ENCODE measurements around the gene CIAO2A.

The CIAO2A gene, protein sequence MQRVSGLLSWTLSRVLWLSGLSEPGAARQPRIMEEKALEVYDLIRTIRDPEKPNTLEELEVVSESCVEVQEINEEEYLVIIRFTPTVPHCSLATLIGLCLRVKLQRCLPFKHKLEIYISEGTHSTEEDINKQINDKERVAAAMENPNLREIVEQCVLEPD

DNA sequence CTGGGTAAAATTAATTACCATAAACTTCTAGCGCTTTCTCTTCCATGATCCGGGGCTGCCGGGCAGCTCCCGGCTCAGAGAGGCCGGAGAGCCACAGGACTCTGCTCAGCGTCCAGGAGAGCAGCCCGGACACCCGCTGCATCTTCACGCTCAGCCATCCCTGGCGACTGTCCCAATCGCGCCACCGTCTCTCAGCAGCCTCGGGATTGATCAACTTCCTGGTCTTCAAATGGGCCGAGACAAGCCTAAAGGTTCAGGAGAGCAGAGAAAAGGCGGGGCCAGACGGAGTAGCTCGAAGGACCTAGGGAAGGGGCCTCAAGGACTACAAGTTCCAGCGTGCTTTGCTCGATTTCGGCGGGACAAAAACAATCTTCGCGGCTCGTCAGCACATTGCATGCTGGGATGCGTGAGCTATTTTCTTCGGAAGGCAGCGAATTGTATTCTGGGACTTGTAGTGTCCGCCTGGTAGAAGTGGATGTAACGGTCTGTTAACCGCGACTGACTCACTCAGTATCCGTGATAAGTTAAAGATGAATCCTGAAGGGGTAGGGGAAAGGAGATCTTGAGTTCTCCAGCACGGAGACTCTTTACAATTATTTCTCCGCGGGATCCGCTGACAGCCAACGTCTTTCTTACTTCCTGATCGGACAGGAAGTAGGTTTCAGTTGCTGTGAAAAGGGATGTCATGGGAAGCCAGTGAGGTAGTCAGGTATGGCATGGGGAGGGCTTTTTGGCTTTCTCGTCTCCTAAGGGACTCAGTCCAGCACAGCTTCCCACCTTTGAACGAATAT is at the start of gene CIAO2A:
TSS of gene CIAO2A (minus strand) at position 212 of the 791 bp plus-strand sequence. CDS start at position 142, 70 bp downstream.
- TF ChIP-seq L3MBTL2 (conservative IDR thresholded peaks at IDR 0.05): peak; percentile 47
- no peak for TF ChIP-seq BHLHE40 (IDR thresholded peaks at IDR 0.05; ENCODE audit: borderline replicate concordance)
- peak; percentile 56; the same call in 1 of the 2 replicates for TF ChIP-seq ELF4 (IDR thresholded peaks at IDR 0.05)
- TF ChIP-seq, protein P1, sequence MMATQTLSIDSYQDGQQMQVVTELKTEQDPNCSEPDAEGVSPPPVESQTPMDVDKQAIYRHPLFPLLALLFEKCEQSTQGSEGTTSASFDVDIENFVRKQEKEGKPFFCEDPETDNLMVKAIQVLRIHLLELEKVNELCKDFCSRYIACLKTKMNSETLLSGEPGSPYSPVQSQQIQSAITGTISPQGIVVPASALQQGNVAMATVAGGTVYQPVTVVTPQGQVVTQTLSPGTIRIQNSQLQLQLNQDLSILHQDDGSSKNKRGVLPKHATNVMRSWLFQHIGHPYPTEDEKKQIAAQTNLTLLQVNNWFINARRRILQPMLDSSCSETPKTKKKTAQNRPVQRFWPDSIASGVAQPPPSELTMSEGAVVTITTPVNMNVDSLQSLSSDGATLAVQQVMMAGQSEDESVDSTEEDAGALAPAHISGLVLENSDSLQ (IDR thresholded peaks at IDR 0.05): peak; percentile 79
- TF ChIP-seq LEF1 (IDR thresholded peaks at IDR 0.05; ENCODE audit: borderline replicate concordance): no peak
- no peak for TF ChIP-seq ZNF384 (IDR thresholded peaks at IDR 0.05)
- TF ChIP-seq FOXA1 (IDR thresholded peaks at IDR 0.05): no peak
- no peak for TF ChIP-seq SP1 (IDR thresholded peaks at IDR 0.05)
- no peak for TF ChIP-seq TARDBP (IDR thresholded peaks at IDR 0.05)
- no peak for TF ChIP-seq NFRKB (IDR thresholded peaks at IDR 0.05)
- no peak for TF ChIP-seq CTBP1 (IDR thresholded peaks at IDR 0.05; ENCODE audit: borderline replicate concordance)
- TF ChIP-seq ARNT (IDR thresholded peaks at IDR 0.05): no peak
- TF ChIP-seq FOXK2 (IDR thresholded peaks at IDR 0.05): no peak
- TF ChIP-seq SUZ12 (IDR thresholded peaks at IDR 0.05): peak; percentile 66; the same call in 1 of the 2 replicates
- no peak for TF ChIP-seq FOXM1 (IDR thresholded peaks at IDR 0.05; ENCODE audit: borderline replicate concordance)
- DNase-seq (ENCODE audit: extremely low spot score): peak; percentile 79
- CTCF ChIA-PET: interaction anchor here (0.7 to 1.0 kb wide), 2 partner anchors 25 to 59 kb away, joined by 3 to 4 read pairs; no protein-coding TSS in a partner anchor
- POLR2A ChIA-PET: interaction anchor here (0.8 to 2.2 kb wide), 13 partner anchors 10 to 905 kb away, joined by 3 to 8 read pairs (median 5); partner anchors contain the start of gene PPIB

DNA sequence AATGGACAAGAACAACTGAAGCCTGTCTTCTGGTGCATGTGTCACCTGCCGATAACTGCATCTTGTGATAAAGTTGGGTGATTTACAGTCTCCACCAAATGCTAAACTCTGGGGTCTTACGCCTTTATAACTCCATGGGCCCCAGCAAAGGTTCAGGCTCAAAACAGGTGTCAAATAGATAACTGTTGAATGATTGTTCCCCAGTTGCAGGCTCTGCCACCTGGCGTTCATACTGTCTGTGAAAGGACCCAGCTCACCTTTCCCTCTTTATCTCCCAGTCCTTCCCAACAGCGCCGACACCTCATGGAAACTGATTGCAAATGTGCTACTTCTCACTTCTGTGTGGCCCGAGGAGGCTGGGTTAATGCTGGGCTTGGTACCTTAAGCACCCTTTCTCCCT is 49.6 kb upstream of the CIAO2A start:
- CTCF ChIA-PET: no interaction called here
- no peak for DNase-seq (ENCODE audit: extremely low spot score)
- POLR2A ChIA-PET: no interaction called here
- no peak for TF ChIP-seq ZNF384 (IDR thresholded peaks at IDR 0.05)
- TF ChIP-seq FOXK2 (IDR thresholded peaks at IDR 0.05): no peak

DNA sequence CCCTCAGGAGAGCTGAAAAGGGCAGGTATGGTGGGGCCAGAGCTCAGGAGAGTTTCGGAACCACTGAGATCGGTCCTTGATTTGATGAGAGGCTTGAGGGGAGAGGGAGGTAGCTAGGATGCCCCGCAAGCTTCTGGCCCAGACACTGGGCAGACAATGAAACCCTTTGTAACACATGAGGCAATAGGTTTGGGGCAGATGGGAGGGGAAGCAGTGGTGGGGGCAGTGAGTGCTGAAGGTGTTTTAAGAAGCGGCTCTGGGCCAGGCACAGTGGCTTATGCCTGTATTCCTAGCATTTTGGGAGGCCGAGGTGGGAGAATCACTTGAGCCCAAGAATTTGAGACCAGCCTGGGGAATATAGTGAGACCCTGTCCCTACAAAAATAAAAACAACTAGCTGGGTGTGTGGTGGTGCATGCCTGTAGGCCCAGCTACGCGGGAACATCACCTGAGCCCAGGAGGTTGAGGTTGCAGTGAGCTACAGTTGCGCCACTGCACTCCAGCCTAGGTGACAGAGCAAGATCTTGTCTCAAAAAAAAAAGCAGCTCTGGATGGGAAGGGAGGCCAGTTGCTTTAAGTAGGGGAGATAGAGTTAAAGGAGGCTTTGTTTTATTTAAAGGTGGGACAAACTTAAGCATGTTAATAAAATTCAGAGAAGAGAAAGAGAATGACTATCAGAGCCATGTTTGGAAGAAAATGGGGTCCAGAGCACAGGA is 48.3 kb upstream of the CIAO2A start:
- ChIA-PET POLR2A (no interaction called here), CTCF (interaction anchor here (0.5 to 0.6 kb wide), 2 partner anchors 19 to 216 kb away, joined by 4 to 9 read pairs; no protein-coding TSS in a partner anchor)
- DNase-seq (ENCODE audit: extremely low spot score): no peak
- TF ChIP-seq LEF1 (IDR thresholded peaks at IDR 0.05; ENCODE audit: borderline replicate concordance) (no peak), TARDBP (IDR thresholded peaks at IDR 0.05) (no peak), L3MBTL2 (conservative IDR thresholded peaks at IDR 0.05) (no peak), NFRKB (IDR thresholded peaks at IDR 0.05) (no peak), ZNF384 (IDR thresholded peaks at IDR 0.05) (no peak), SP1 (IDR thresholded peaks at IDR 0.05) (no peak), HDGF (IDR thresholded peaks at IDR 0.05; ENCODE audit: borderline replicate concordance) (no peak), SUZ12 (IDR thresholded peaks at IDR 0.05) (no peak), FOXM1 (IDR thresholded peaks at IDR 0.05; ENCODE audit: borderline replicate concordance) (no peak), ELF4 (IDR thresholded peaks at IDR 0.05) (no peak), FOXA1 (IDR thresholded peaks at IDR 0.05) (no peak), BHLHE40 (IDR thresholded peaks at IDR 0.05; ENCODE audit: borderline replicate concordance) (no peak)

DNA sequence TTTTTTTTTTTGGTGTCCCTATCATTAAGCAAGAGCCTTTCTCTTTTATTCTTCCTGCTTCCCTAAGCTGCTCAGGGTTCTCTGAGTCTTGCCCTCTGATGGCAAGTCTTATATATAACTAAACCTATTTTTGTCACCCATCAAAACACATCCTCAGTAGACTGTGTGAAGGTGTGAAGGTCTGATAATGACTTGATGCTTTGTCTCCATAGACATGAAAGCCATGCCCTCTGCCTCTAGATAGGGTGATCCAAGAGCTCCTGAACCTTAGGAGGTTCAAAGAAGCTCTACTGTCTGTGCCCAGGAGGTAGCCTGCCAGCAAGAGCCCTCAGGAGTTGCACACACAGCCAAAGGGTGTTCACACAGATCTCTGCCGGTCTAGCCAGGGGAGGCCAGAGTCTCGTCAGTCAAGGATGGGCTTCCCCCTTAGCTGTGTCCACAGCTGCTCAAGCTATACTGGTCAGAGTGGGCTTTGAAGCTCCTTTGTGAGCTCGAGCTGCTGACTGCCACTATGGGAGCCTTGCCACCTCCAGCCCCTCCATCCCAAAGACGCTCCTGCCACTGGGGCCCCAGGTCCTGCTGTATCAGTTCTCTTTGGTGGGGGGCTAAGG is 44.8 kb upstream of the CIAO2A start:
- CTCF ChIA-PET: no interaction called here

DNA sequence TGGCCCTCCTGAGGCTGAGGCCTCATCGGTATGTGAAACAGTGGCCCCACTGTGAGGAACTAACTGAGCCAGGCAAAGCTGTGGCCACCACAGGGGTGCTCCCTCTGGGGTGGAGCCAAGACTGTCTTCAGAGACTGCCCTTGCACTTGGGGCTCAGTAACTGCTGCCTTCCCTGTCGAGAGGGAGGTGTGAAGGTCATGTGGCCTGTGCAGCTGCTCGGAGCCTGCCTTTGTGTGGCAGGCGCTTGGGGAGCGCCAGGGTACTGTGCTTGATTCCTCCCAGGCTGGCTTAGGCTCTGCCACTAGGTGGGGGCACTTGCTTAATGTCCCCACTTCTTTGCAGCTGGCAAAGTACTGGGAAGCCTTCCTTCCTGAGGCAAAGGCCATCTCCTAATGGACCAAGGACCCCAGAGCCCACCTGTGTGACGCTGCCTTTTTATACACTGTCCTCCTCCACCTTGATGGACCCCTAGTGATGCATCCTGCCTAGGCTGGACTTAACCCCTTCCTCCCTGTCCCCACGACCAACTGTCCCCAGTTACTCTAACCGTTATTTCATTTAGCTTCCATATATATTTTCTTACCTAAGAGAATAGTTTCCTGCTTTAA is 43.7 kb upstream of the CIAO2A start:
- no peak for TF ChIP-seq BHLHE40 (IDR thresholded peaks at IDR 0.05; ENCODE audit: borderline replicate concordance)
- no peak for TF ChIP-seq FOXK2 (IDR thresholded peaks at IDR 0.05)
- no peak for TF ChIP-seq LEF1 (IDR thresholded peaks at IDR 0.05; ENCODE audit: borderline replicate concordance)
- TF ChIP-seq ELF4 (IDR thresholded peaks at IDR 0.05): no peak
- TF ChIP-seq ARNT (IDR thresholded peaks at IDR 0.05): no peak
- TF ChIP-seq SUZ12 (IDR thresholded peaks at IDR 0.05): no peak
- ChIA-PET CTCF (no interaction called here), POLR2A (no interaction called here)
- no peak for DNase-seq (ENCODE audit: extremely low spot score)

More for the DNA sequence above, 44.8 kb upstream of the CIAO2A start:
- DNase-seq (ENCODE audit: extremely low spot score): no peak
- POLR2A ChIA-PET: no interaction called here
- TF ChIP-seq FOXK2 (IDR thresholded peaks at IDR 0.05) (no peak), CTBP1 (IDR thresholded peaks at IDR 0.05; ENCODE audit: borderline replicate concordance) (no peak), FOXM1 (IDR thresholded peaks at IDR 0.05; ENCODE audit: borderline replicate concordance) (no peak), HDGF (IDR thresholded peaks at IDR 0.05; ENCODE audit: borderline replicate concordance) (no peak), SP1 (IDR thresholded peaks at IDR 0.05) (no peak), TARDBP (IDR thresholded peaks at IDR 0.05) (no peak), ZNF384 (IDR thresholded peaks at IDR 0.05) (no peak), BHLHE40 (IDR thresholded peaks at IDR 0.05; ENCODE audit: borderline replicate concordance) (no peak), FOXA1 (IDR thresholded peaks at IDR 0.05) (no peak), SUZ12 (IDR thresholded peaks at IDR 0.05) (no peak), L3MBTL2 (conservative IDR thresholded peaks at IDR 0.05) (no peak)

DNA sequence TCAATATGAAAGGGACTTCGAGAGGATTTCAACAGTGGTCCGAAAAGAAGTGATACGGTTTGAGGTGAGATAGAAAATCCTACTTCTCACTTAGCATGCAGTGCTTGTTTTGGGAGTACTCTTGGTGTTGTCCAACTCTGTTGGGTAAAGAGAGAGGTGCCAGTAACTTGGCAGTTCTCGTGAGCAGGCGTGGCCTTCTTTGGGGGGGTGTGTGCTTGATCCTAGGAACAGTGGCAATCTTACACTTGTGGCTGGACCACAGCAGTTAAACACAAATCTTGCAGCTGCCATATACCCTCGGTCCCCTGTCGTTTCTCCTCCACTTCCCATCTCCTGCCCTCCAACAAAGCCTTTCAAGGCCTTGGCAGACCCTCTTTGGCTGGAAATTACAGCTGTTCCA is 42.7 kb upstream of the CIAO2A start:
- TF ChIP-seq TARDBP (IDR thresholded peaks at IDR 0.05) (no peak), FOXK2 (IDR thresholded peaks at IDR 0.05) (no peak), ARNT (IDR thresholded peaks at IDR 0.05) (no peak), CTBP1 (IDR thresholded peaks at IDR 0.05; ENCODE audit: borderline replicate concordance) (no peak), FOXM1 (IDR thresholded peaks at IDR 0.05; ENCODE audit: borderline replicate concordance) (no peak), FOXA1 (IDR thresholded peaks at IDR 0.05) (no peak), SUZ12 (IDR thresholded peaks at IDR 0.05) (no peak), SP1 (IDR thresholded peaks at IDR 0.05) (no peak), BHLHE40 (IDR thresholded peaks at IDR 0.05; ENCODE audit: borderline replicate concordance) (no peak), LEF1 (IDR thresholded peaks at IDR 0.05; ENCODE audit: borderline replicate concordance) (no peak), L3MBTL2 (conservative IDR thresholded peaks at IDR 0.05) (no peak), NFRKB (IDR thresholded peaks at IDR 0.05) (no peak), ZNF384 (IDR thresholded peaks at IDR 0.05) (no peak), ELF4 (IDR thresholded peaks at IDR 0.05) (no peak), HDGF (IDR thresholded peaks at IDR 0.05; ENCODE audit: borderline replicate concordance) (no peak)
- TF ChIP-seq, protein P1 (IDR thresholded peaks at IDR 0.05): no peak
- ChIA-PET POLR2A (no interaction called here), CTCF (no interaction called here)
- DNase-seq (ENCODE audit: extremely low spot score): no peak
